Left lung (tissue), 10 donors: ENCODE data around the gene PRB2. TPM values are rescaled to one million over a fixed set of nuclear protein-coding genes. Genes with fewer than 3 reads are reported as not detected.

Source experiments
- ATAC-seq: fragments of 200-7000 bp; cut with Tn5 transposase; one replicate; pipeline ENCODE4 v1.9.1; 2020; ENCODE audit warnings: moderate library complexity
- DNase-seq, 4 donors: peaks; one replicate each; pipeline ENCODE4 v3.0.0-alpha.2; 2013 to 2020
- H3K27ac ChIP-seq, 2 donors: fragments of 200-600 bp; sonication (generic) in 1 of 2; one replicate each; pipeline versions ENCODE4 v1.5.0 to v1.8.0; 2020 to 2021
- H3K27me3 ChIP-seq, 2 donors: fragments of 200-600 bp; sonication (generic) in 1 of 2; one replicate each; pipeline versions ENCODE4 v1.5.0 to v1.8.0; 2020 to 2021
- H3K36me3 ChIP-seq, 2 donors: fragments of 200-600 bp; sonication (generic) in 1 of 2; one replicate each; pipeline versions ENCODE4 v1.5.0 to v1.8.0; 2020 to 2021
- H3K4me1 ChIP-seq, 2 donors: fragments of 200-600 bp; one replicate each; pipeline ENCODE4 v1.8.0; 2021
- H3K4me3 ChIP-seq, 2 donors: fragments of 200-600 bp; sonication (generic) in 1 of 2; one replicate each; pipeline versions ENCODE4 v1.5.0 to v1.8.0; 2020 to 2021; ENCODE audit warnings: mild to moderate bottlenecking in 1 of 2
- H3K9me3 ChIP-seq, 2 donors: fragments of 200-600 bp; sonication (generic) in 1 of 2; one replicate each; pipeline versions ENCODE4 v1.5.0 to v1.8.0; 2020 to 2021
- intact Hi-C, 2 donors: fragments of 100-400 bp; cut with DNase I; formaldehyde crosslinking; loops; one replicate each; pipeline versions ENCODE4 v1.11.2 to v1.14.2; 2022
- polyA plus RNA-seq, 6 donors: library from polyadenylated mRNA; unstranded; fragments of 120-200 nt; gene quantifications; one replicate each; pipeline ENCODE4 v1.2.1, GENCODE V29; 2013; ENCODE audit not compliant: insufficient read length in 6 of 6
- total RNA-seq, 2 donors: library from RNA; stranded (reverse); fragmentation: NEBNext Ultra II Directional; extraction: Animal tissue kit (Norgen Biotek cat#: 25700); gene quantifications; one replicate each; pipeline ENCODE4 v1.2.1, GENCODE V29; 2021
- TF ChIP-seq, protein P1 (sequence below), 2 donors: fragments of 200-600 bp; sonication (generic) in 1 of 2; IDR thresholded peaks; one replicate each; pipeline versions ENCODE4 v1.5.0 to v1.8.0; 2021; ENCODE audit warnings: antibody characterized with exemption in 2 of 2
- donor health status: DM: no; HTN: yes; CAD: no.
- donor health status: DM: no; HTN: no; CAD: no.

Gene PRB2
- total and polyA plus RNA-seq, 8 donors = 0.13 TPM; not detected in 7

DNA sequence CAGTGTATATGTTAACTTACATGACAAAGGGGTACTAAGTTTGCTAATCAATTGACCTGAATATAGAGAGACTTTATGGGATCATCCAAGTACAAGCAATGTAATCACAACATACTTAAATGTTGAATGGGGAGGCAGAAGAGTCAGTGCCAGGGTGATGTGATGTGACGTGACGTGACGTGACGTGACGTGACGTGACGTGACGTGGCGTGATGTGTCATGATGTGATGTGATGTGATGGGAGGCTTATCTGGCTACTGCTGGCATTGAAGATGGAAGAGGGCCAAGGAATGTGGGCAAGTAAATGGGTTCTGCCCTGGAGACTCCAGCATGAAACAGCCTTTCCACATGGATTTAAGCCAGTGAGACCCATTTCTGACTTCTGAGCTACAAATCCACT, 46.9 kb downstream of the PRB2 start:
- Histone ChIP-seq H3K27me3 (no peaks in the 10 kb centered on the region), H3K27ac (no peak overlapping the region), H3K9me3 (no peaks in the 10 kb centered on the region), H3K36me3 (no peaks in the 10 kb centered on the region), H3K4me3 (no peak overlapping the region), H3K4me1 (no peaks in the 10 kb centered on the region)
- DNase-seq (peak in 1 of 4 donors; percentile 50), ATAC-seq (no peak)
- TF ChIP-seq, protein P1, sequence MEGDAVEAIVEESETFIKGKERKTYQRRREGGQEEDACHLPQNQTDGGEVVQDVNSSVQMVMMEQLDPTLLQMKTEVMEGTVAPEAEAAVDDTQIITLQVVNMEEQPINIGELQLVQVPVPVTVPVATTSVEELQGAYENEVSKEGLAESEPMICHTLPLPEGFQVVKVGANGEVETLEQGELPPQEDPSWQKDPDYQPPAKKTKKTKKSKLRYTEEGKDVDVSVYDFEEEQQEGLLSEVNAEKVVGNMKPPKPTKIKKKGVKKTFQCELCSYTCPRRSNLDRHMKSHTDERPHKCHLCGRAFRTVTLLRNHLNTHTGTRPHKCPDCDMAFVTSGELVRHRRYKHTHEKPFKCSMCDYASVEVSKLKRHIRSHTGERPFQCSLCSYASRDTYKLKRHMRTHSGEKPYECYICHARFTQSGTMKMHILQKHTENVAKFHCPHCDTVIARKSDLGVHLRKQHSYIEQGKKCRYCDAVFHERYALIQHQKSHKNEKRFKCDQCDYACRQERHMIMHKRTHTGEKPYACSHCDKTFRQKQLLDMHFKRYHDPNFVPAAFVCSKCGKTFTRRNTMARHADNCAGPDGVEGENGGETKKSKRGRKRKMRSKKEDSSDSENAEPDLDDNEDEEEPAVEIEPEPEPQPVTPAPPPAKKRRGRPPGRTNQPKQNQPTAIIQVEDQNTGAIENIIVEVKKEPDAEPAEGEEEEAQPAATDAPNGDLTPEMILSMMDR (IDR thresholded peaks at IDR 0.05) = no peak
- intact Hi-C loops = no loop called here

DNA sequence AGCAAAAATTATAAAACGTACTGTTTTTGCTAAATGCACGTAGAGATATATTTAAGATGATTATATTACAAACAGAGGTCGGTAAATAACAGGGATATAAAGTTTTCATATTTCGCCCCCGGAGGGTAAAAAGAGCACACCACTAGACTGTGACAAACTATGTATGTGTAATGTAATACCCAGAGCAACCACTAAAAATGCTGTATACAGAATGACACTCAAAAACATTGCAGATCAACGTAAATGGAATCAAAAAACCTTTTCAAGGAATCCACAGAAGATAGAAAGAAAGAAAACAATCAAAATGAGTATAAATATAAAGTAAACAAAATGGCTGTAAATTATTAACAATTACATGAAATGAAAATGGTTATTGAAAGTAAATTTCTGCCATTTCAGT, 47.6 kb downstream of the PRB2 start:
- DNase-seq (no peak), ATAC-seq (no peak)
- TF ChIP-seq, protein P1 (IDR thresholded peaks at IDR 0.05) = peak in 1 of 2 donors; percentile 19
- Histone ChIP-seq H3K9me3 (no peaks in the 10 kb centered on the region), H3K4me3 (no peak overlapping the region), H3K36me3 (no peaks in the 10 kb centered on the region), H3K27me3 (no peaks in the 10 kb centered on the region), H3K4me1 (no peaks in the 10 kb centered on the region), H3K27ac (no peak overlapping the region)
- intact Hi-C loops = no loop called here

DNA sequence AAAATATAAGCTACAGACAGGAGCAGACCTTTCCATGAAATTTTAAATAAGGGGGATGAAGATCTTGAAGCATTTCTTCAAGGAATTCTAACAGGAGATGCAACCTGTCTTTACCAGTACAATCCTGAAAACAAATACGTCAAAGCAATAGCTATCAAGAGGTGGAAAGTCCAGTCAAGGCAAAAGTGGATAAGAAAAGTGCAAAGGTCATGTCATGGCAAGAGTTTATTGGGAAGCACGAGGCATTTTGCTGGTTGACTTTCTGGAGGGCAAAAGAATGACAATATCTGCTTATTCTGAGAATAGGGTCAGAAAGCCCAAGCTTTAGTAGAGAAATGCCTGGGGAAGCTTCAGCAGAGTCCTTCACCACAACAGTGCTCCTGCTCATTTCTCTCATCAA, 50.9 kb downstream of the PRB2 start:
- Histone ChIP-seq H3K4me3 (no peak overlapping the region), H3K4me1 (no peaks in the 10 kb centered on the region), H3K9me3 (no peaks in the 10 kb centered on the region), H3K27me3 (no peaks in the 10 kb centered on the region), H3K36me3 (no peaks in the 10 kb centered on the region), H3K27ac (no peak overlapping the region)
- ATAC-seq = no peak
- DNase-seq = no peak
- intact Hi-C loops = no loop called here
- TF ChIP-seq, protein P1 (IDR thresholded peaks at IDR 0.05) = no peak

Other genes starting within 250 kb of the PRB2 start
- gene SMIM10L1, start 224.4 kb downstream of the PRB2 start, total RNA-seq = 10 to 100 TPM in 1 of 2 donors, 1 to 10 TPM in 1; 9.5 to 10.3 TPM
- 10 to 100 TPM; 13.0 to 15.5 (median 13.3) TPM for gene SMIM10L1, start 224.4 kb downstream of the PRB2 start, polyA plus RNA-seq
- gene TAS2R42, start 208.6 kb downstream of the PRB2 start, total RNA-seq = not detected
- gene TAS2R42, start 208.6 kb downstream of the PRB2 start, polyA plus RNA-seq = under 1 TPM in 1 of 6 donors, not detected in 5; 0.15 TPM
- gene PRB3, start 125.9 kb downstream of the PRB2 start, total RNA-seq = not detected
- gene PRB3, start 125.9 kb downstream of the PRB2 start, polyA plus RNA-seq = under 1 TPM in 2 of 6 donors, not detected in 4; 0.13 to 0.14 TPM
- not detected for gene PRB4, start 85.1 kb downstream of the PRB2 start, total RNA-seq
- not detected for gene PRB4, start 85.1 kb downstream of the PRB2 start, polyA plus RNA-seq